ENCODE data around the gene NACC2.
A peak's percentile ranks its signal among the peaks of the same experiment; 100 is the strongest.
"Not testable (repeated sequence)": the region's sequence is repeated elsewhere in the genome, so short reads cannot be mapped to it uniquely, and the experiment has no call there.

The NACC2 gene

GRCh38 chr9:135976531-135976930 is 118.6 kb downstream of the NACC2 start:
- DNase-seq (ENCODE audit: low read depth) = no peak

- DNase-seq (ENCODE audit: low read depth) = no peak
Observed at GRCh38 chr9:135975834-135976233, 119.3 kb downstream of the NACC2 start.

- no peak for DNase-seq (ENCODE audit: low read depth)
Observed at GRCh38 chr9:135974220-135974573, 120.9 kb downstream of the NACC2 start.

- no peak for DNase-seq (ENCODE audit: low read depth)
Observed at GRCh38 chr9:135973277-135974219, 121.5 kb downstream of the NACC2 start.

- DNase-seq (ENCODE audit: low read depth) = no peak
Observed at GRCh38 chr9:135971892-135972291, 123.2 kb downstream of the NACC2 start.

- DNase-seq (ENCODE audit: low read depth) = no peak
Observed at GRCh38 chr9:135971111-135971766, 123.8 kb downstream of the NACC2 start.

GRCh38 chr9:135970128-135970815 is 124.8 kb downstream of the NACC2 start:
- DNase-seq (ENCODE audit: low read depth) = no peak

GRCh38 chr9:135969064-135969683 is 125.9 kb downstream of the NACC2 start:
- DNase-seq (ENCODE audit: low read depth) = no peak

- no peak for DNase-seq (ENCODE audit: low read depth)
Observed at GRCh38 chr9:135968601-135969000, 126.5 kb downstream of the NACC2 start.

- DNase-seq (ENCODE audit: low read depth) = no peak
Observed at GRCh38 chr9:135968083-135968476, 127.0 kb downstream of the NACC2 start.

- DNase-seq (ENCODE audit: low read depth) = not testable (repeated sequence)
Observed at GRCh38 chr9:135966916-135967260, 128.2 kb downstream of the NACC2 start.

GRCh38 chr9:135965124-135965756 is 129.8 kb downstream of the NACC2 start:
- no peak for DNase-seq (ENCODE audit: low read depth)

GRCh38 chr9:135963938-135964337 is 131.2 kb downstream of the NACC2 start:
- no peak for DNase-seq (ENCODE audit: low read depth)

- DNase-seq (ENCODE audit: low read depth) = no peak
Observed at GRCh38 chr9:135963338-135963737, 131.8 kb downstream of the NACC2 start.

- DNase-seq (ENCODE audit: low read depth) = no peak
Observed at GRCh38 chr9:135962696-135963307, 132.3 kb downstream of the NACC2 start.

GRCh38 chr9:135961811-135962695 is 133.0 kb downstream of the NACC2 start:
- DNase-seq (ENCODE audit: low read depth) = no peak

GRCh38 chr9:135961277-135961715 is 133.8 kb downstream of the NACC2 start, which contains the start of gene UBAC1:
UBAC1 (minus strand) TSS chr9:135961373; CDS start chr9:135961162, 211 bp downstream.
- DNase-seq (ENCODE audit: low read depth) = peak; percentile 90

GRCh38 chr9:135960411-135961276 is 134.4 kb downstream of the NACC2 start:
- no peak for DNase-seq (ENCODE audit: low read depth)

GRCh38 chr9:135959814-135960213 is 135.3 kb downstream of the NACC2 start:
- DNase-seq (ENCODE audit: low read depth) = no peak

Measured in stimulated activated CD8-positive, alpha-beta memory T cell treated with anti-CD3 and anti-CD28 coated beads, Interleukin-7, amount 100 ng/mL, for 24 hours (primary cell).